ENCODE measurements around the gene VAMP5. TPM values are rescaled to one million over a fixed set of nuclear protein-coding genes. Genes with fewer than 3 reads are reported as not detected.

VAMP5 gene
- total RNA-seq, 1 donor from 2014 or later = 17.1 TPM

DNA sequence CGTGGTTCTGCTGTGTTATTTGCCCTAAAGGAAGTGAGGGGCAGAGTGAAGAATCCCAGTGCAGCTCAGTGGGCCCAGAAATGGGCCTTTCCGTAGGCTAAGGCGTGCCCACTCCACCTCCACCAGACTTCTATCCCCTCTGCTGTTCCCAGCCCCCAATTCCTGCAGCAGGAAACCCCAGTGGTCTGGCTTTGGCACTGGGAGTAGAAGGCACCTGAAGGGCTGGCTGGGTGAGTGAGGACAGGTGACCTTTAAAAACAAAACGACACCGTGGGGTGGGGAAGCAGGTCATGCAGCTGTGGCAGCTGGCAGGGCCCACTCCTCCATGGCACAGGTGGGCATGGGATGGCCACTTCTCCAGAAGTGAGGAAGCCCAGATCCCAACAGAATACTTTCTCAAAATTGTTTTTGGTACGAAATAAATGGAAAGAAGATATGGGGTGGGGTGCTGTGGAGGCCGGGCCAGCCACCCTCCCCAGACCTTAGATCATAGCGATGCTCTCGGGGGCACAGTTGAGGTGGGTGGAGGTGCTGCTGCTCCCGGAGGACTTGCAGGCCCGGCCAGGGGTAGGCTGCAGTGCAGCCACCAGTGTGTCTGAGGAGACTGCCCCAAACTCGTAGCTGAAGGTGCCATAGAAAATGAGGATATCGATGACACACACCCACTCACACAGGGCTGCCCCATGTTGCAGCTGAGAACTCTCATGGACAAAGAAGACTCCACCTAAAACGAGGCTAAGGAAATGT lies 14.5 kb downstream of the VAMP5 start:
- Mint-ChIP-seq H3K9me3 (ENCODE audit: unreplicated experiment) (no peaks in the 10 kb centered on the region), H3K4me3 (ENCODE audit: unreplicated experiment) (no peak overlapping the region), H3K4me1 (ENCODE audit: low read depth, unreplicated experiment) (peaks cover 15% of the 10 kb centered on the region), H3K27ac (ENCODE audit: unreplicated experiment) (no peak overlapping the region), H3K27me3 (ENCODE audit: low read depth, unreplicated experiment) (no peaks in the 10 kb centered on the region), H3K36me3 (ENCODE audit: low read depth, unreplicated experiment) (peaks cover 10% of the 10 kb centered on the region)
- FAIRE-seq = no peak
- peaks cover 34% of the 10 kb centered on the region for H3K79me2 ChIP-seq (ENCODE audit: insufficient read depth, low read length)
- H3K4me3 ChIP-seq (ENCODE audit: insufficient read depth, low read depth, low read length) = no peak overlapping the region
- no peaks in the 10 kb centered on the region for H3K9me3 ChIP-seq (ENCODE audit: insufficient read depth, low read depth, low read length)
- no peak overlapping the region for H3K9ac ChIP-seq (ENCODE audit: low read length)
- peaks cover 24% of the 10 kb centered on the region for H4K20me1 ChIP-seq (ENCODE audit: insufficient read depth, low read length)
- H3K27me3 ChIP-seq (ENCODE audit: insufficient read depth, low read length) = no peaks in the 10 kb centered on the region
- no peak overlapping the region for H3K27ac ChIP-seq (ENCODE audit: low read depth, low read length)
- H2AFZ ChIP-seq (ENCODE audit: low read depth, low read length) = no peak overlapping the region
- H3K4me2 ChIP-seq (ENCODE audit: low read length) = no peak overlapping the region
- peaks cover 21% of the 10 kb centered on the region for H3K4me1 ChIP-seq (ENCODE audit: insufficient read depth, low read length)
- peaks cover 8% of the 10 kb centered on the region for H3K36me3 ChIP-seq (ENCODE audit: insufficient read depth, low read length)
- DNase-seq (ENCODE audit: low read depth) = no peak
- TF ChIP-seq EZH2 (IDR thresholded peaks at IDR 0.05; ENCODE audit: insufficient read depth, low read length) = no peak
- TF ChIP-seq, protein P1, sequence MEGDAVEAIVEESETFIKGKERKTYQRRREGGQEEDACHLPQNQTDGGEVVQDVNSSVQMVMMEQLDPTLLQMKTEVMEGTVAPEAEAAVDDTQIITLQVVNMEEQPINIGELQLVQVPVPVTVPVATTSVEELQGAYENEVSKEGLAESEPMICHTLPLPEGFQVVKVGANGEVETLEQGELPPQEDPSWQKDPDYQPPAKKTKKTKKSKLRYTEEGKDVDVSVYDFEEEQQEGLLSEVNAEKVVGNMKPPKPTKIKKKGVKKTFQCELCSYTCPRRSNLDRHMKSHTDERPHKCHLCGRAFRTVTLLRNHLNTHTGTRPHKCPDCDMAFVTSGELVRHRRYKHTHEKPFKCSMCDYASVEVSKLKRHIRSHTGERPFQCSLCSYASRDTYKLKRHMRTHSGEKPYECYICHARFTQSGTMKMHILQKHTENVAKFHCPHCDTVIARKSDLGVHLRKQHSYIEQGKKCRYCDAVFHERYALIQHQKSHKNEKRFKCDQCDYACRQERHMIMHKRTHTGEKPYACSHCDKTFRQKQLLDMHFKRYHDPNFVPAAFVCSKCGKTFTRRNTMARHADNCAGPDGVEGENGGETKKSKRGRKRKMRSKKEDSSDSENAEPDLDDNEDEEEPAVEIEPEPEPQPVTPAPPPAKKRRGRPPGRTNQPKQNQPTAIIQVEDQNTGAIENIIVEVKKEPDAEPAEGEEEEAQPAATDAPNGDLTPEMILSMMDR (IDR thresholded peaks at IDR 0.05; ENCODE audit: insufficient read depth, low read depth, low read length) = no peak

DNA sequence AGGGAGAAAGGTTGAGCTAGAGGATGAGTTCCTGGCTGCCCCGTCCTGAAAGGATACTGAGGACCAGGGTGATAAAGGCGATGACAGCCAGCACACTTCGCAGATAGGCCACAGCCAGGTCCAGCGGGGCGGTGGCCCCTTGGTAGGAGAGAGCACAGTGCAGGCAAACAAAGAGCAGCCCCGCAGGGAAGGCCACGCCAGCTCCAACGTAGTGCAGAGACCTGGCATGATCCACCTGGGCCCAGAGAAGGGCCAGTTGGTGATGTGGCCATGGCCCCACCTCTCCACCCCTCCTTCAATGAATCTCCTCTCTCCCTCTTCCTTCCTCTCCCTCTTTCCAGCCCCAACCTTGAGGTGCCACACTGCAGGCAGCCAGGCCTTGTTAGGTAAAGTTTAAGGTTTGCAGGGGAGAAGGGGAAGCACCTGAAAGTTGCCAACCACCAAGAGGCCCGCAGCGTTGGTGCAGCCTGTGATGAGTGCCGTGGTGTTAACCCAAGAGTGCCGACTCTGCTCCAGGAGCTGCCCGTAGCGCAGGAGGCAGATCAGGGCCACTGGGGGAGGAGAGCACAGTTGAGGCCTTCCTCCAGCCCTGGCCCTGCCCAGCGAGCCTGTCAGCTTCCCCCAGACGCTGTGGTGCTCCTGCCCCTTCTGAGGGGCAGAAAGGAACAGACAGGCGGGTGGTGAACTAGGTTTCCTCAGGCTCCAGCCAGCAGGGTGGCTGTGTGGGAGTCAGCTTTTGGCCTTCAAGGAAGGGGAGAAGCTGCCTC lies 15.4 kb downstream of the VAMP5 start:
- no peak overlapping the region for H3K27ac Mint-ChIP-seq (ENCODE audit: unreplicated experiment)
- Histone ChIP-seq H3K27ac (ENCODE audit: low read depth, low read length) (no peak overlapping the region), H3K27me3 (ENCODE audit: insufficient read depth, low read length) (no peaks in the 10 kb centered on the region), H3K79me2 (ENCODE audit: insufficient read depth, low read length) (peaks cover 37% of the 10 kb centered on the region), H3K9me3 (ENCODE audit: insufficient read depth, low read depth, low read length) (no peaks in the 10 kb centered on the region), H3K4me3 (ENCODE audit: insufficient read depth, low read depth, low read length) (no peak overlapping the region), H2AFZ (ENCODE audit: low read depth, low read length) (no peak overlapping the region), H4K20me1 (ENCODE audit: insufficient read depth, low read length) (peaks cover 28% of the 10 kb centered on the region), H3K9ac (ENCODE audit: low read length) (no peak overlapping the region), H3K4me1 (ENCODE audit: insufficient read depth, low read length) (peaks cover 19% of the 10 kb centered on the region), H3K36me3 (ENCODE audit: insufficient read depth, low read length) (peaks cover 8% of the 10 kb centered on the region), H3K4me2 (ENCODE audit: low read length) (no peak overlapping the region)
- peaks cover 16% of the 10 kb centered on the region for H3K4me1 Mint-ChIP-seq (ENCODE audit: low read depth, unreplicated experiment)
- H3K4me3 Mint-ChIP-seq (ENCODE audit: unreplicated experiment) = no peak overlapping the region
- no peak for FAIRE-seq
- TF ChIP-seq EZH2 (IDR thresholded peaks at IDR 0.05; ENCODE audit: insufficient read depth, low read length) = no peak
- TF ChIP-seq, protein P1 (IDR thresholded peaks at IDR 0.05; ENCODE audit: insufficient read depth, low read depth, low read length) = no peak
- peaks cover 10% of the 10 kb centered on the region for H3K36me3 Mint-ChIP-seq (ENCODE audit: low read depth, unreplicated experiment)
- no peaks in the 10 kb centered on the region for H3K9me3 Mint-ChIP-seq (ENCODE audit: unreplicated experiment)
- no peaks in the 10 kb centered on the region for H3K27me3 Mint-ChIP-seq (ENCODE audit: low read depth, unreplicated experiment)
- DNase-seq (ENCODE audit: low read depth) = no peak

Data from astrocyte (in vitro differentiated cells and primary cell).